Measurements from ENCODE around the gene SIX2.
"Not testable (repeated sequence)": the region's sequence is repeated elsewhere in the genome, so short reads cannot be mapped to it uniquely, and the experiment has no call there.

Gene SIX2

GRCh38 chr2:45009303-45009927 is at the start of gene SIX2:
TSS of gene SIX2 (minus strand) at chr2:45009452. CDS start at chr2:45009110, 342 bp downstream.
- peak; percentile 95 for DNase-seq

GRCh38 chr2:45055162-45055605 is 45.9 kb upstream of the SIX2 start:
- DNase-seq: no peak

GRCh38 chr2:45053966-45054365 is 44.7 kb upstream of the SIX2 start:
- no peak for DNase-seq

GRCh38 chr2:45052388-45052928 is 43.2 kb upstream of the SIX2 start:
- DNase-seq: no peak

GRCh38 chr2:45049569-45050336 is 40.5 kb upstream of the SIX2 start:
- DNase-seq: no peak

- DNase-seq: no peak
Observed at GRCh38 chr2:45047301-45047700, 38.0 kb upstream of the SIX2 start.

- no peak for DNase-seq
Observed at GRCh38 chr2:45046786-45047185, 37.5 kb upstream of the SIX2 start.

- no peak for DNase-seq
Observed at GRCh38 chr2:45045706-45046105, 36.5 kb upstream of the SIX2 start.

GRCh38 chr2:45044916-45045315 is 35.7 kb upstream of the SIX2 start:
- no peak for DNase-seq

- no peak for DNase-seq
Observed at GRCh38 chr2:45043174-45043573, 33.9 kb upstream of the SIX2 start.

GRCh38 chr2:45042401-45042800 is 33.1 kb upstream of the SIX2 start:
- no peak for DNase-seq

GRCh38 chr2:45040786-45041185 is 31.5 kb upstream of the SIX2 start:
- DNase-seq: no peak

GRCh38 chr2:45039804-45040203 is 30.6 kb upstream of the SIX2 start:
- DNase-seq: not testable (repeated sequence)

- DNase-seq: not testable (repeated sequence)
Observed at GRCh38 chr2:45038861-45039260, 29.6 kb upstream of the SIX2 start.

- DNase-seq: no peak
Observed at GRCh38 chr2:45033302-45033701, 24.1 kb upstream of the SIX2 start.

GRCh38 chr2:45031028-45031427 is 21.8 kb upstream of the SIX2 start:
- DNase-seq: no peak

GRCh38 chr2:45030553-45030952 is 21.3 kb upstream of the SIX2 start:
- no peak for DNase-seq

- peak; percentile 17 for DNase-seq
Observed at GRCh38 chr2:45029215-45029614, 20.0 kb upstream of the SIX2 start.

GRCh38 chr2:45028276-45028675 is 19.0 kb upstream of the SIX2 start:
- DNase-seq: no peak

GRCh38 chr2:45026924-45027450 is 17.7 kb upstream of the SIX2 start:
- no peak for DNase-seq

GRCh38 chr2:45024600-45025291 is 15.5 kb upstream of the SIX2 start:
- DNase-seq: no peak

GRCh38 chr2:45024097-45024496 is 14.8 kb upstream of the SIX2 start:
- DNase-seq: no peak

- DNase-seq: no peak
Observed at GRCh38 chr2:45020439-45020838, 11.2 kb upstream of the SIX2 start.

Data from NCI-H1092 treated with DMSO at 0.1 percent for 48 hours (cell line).